ENCODE data around the gene RFFL.

The RFFL gene

GRCh38 chr17:35081638-35082037 lies 18.1 kb upstream of the RFFL start:
- no peak for DNase-seq (ENCODE audit: low read depth, low spot score)

DNA sequence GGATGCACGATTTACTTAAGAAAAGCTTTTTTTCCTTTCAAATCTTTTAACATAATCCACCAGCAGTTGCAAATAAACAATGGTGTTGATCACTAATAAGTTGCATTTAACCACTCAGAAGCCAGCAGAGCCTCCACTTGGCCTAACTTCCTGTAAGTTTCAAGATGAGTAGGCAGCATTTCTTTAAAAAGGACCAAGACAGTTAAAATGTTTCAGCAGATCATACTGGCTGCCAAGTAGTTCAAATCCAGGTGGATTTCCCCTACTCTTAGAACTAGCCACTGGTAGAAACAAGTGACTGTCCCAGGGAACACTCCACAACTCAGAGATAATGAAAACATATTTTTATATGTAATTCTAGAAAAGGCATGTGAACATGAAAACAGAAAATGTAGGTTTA lies 17.0 kb upstream of the RFFL start:
- DNase-seq (ENCODE audit: low read depth, low spot score), result no peak

GRCh38 chr17:35079547-35080423 lies 16.3 kb upstream of the RFFL start:
- DNase-seq (ENCODE audit: low read depth, low spot score), result no peak

- DNase-seq (ENCODE audit: low read depth, low spot score), result no peak
Observed at GRCh38 chr17:35076874-35077273, 13.4 kb upstream of the RFFL start.

DNA sequence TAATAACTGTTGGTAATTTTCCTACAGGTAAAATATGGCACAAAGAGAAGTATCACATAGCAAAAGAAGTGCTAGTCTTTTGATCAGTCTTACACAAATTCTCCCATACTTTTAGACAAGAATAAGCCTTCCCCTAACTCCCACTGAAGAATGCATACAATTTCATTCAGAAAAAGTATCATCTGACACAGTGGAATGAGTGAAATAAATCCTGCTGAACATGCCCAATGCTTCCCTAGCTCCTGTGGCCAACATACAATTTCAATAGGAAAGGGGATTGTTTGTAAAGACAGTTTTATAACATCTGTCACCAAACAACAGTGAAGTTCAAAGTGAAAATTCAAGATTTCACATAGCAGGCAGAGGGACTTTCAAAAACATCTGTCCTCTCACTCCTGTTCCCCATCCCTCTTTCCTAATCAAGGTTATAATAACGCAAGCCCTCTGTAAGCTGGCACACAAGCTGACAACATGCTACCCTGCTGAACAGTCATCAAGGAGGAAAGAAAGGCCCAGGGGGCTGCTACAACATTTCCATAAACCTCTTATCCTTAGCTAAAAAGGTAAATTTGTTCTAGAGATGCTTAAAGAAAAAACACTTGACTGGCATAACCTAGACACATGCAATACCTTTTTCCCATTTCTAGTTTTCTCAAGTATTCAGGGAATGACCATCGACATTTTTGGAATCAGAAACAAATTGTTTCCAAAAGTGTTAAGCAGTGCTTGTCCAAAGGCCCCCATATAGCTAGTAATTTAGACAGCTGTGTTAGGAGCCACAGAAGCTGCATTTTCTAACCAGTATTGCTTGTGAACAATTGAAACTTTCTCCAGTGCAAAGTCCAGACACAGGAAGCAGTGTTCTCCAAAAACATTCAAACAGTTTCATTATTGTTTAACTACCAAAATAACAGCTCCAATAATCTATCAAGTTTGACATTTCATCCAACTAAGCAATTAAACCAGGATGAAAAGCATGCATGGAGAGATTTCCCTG lies 11.5 kb upstream of the RFFL start:
- DNase-seq (ENCODE audit: low read depth, low spot score), result no peak

- no peak for DNase-seq (ENCODE audit: low read depth, low spot score)
Observed at GRCh38 chr17:35073991-35074627, 10.6 kb upstream of the RFFL start.

- no peak for DNase-seq (ENCODE audit: low read depth, low spot score)
Observed at GRCh38 chr17:35073183-35073790, 9.8 kb upstream of the RFFL start.

GRCh38 chr17:35069311-35069710 lies 5.8 kb upstream of the RFFL start:
- DNase-seq (ENCODE audit: low read depth, low spot score), result no peak

DNA sequence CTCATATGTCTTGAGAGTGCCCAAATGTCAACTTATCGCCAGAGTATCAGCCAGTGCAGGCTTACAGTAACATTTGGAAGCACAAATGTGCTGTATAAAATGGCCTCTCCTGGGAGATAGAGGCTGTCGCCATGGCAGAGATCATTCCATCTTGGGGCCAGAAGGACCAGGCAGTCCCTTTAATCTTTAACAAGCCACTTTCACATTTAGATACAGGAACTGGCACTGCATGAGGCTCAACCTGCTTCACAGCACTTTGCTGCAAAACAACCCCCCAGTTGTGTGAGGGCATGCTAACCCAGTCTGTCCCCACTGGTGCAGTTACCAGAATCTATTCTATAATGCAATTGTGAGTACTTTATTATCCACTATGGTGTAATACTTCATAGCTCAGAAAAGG lies 4.7 kb upstream of the RFFL start:
- DNase-seq (ENCODE audit: low read depth, low spot score), result no peak

- no peak for DNase-seq (ENCODE audit: low read depth, low spot score)
Observed at GRCh38 chr17:35065880-35066279, 2.4 kb upstream of the RFFL start.

DNA sequence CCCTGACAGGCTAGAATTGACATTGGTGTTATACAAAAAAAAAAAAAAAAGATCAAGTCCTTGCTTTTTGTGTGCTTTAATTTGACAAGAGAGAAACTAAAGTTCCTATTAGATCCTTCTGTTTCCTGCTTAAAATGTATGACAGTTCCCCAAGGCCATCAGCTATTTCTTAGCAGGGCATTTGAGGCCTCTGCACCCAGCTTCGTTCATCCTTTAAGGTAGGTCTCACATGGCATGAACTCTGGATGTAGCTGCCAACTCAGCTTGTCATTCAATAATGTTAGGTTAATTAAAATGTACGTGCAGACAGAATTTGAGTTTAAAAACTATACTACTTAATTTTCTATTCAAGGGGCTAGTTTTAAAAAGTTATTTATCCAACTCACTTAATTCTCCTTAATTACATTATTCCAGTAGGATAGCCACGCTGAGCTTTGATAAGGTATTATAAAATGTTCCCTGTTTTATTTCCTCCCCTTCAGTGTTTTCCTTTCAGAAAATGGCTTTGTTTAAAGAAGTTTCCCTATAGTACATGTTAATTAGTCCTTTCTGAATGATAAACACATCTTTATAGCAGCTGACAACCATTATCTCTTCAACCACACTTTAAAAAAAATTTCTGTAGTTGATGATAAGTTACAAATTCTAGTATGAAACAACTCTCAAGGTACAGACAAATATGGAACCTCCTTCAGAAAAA lies 1.2 kb upstream of the RFFL start:
- no peak for DNase-seq (ENCODE audit: low read depth, low spot score)

GRCh38 chr17:35062308-35062707 lies 1.2 kb downstream of the RFFL start:
- DNase-seq (ENCODE audit: low read depth, low spot score), result no peak

DNA sequence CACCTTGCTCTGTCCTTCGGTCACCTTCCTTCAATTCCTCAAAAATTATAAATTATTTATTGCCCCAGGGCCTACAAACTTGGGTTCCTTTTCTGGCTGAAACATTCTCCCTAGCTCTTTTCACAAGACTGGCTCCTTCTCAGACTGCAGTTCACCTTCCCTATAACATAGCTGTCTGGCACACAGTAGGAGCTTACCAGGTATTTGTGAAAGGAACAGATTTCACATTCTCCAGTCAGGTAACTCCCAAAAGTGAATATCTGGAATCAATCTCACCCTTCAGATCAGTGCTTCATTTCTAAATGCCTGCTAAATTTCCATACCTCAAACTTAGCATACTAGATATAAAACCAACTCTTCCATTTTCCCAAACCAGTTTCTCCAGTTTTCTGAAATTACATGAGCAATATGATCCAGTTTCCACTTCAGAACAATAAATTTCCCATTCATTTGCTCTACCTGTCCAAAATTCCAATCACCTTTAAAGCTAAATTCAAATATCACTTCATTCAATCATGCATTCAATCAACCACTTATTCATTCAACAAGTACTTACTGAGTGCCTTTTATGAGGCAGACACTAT lies 6.1 kb downstream of the RFFL start:
- DNase-seq (ENCODE audit: low read depth, low spot score), result no peak

GRCh38 chr17:35056013-35056412 lies 7.5 kb downstream of the RFFL start:
- DNase-seq (ENCODE audit: low read depth, low spot score), result peak; percentile 10

GRCh38 chr17:35053204-35053603 lies 10.3 kb downstream of the RFFL start:
- DNase-seq (ENCODE audit: low read depth, low spot score), result no peak

- DNase-seq (ENCODE audit: low read depth, low spot score), result no peak
Observed at GRCh38 chr17:35052780-35053179, 10.7 kb downstream of the RFFL start.

- DNase-seq (ENCODE audit: low read depth, low spot score), result no peak
Observed at GRCh38 chr17:35052241-35052610, 11.3 kb downstream of the RFFL start.

DNA sequence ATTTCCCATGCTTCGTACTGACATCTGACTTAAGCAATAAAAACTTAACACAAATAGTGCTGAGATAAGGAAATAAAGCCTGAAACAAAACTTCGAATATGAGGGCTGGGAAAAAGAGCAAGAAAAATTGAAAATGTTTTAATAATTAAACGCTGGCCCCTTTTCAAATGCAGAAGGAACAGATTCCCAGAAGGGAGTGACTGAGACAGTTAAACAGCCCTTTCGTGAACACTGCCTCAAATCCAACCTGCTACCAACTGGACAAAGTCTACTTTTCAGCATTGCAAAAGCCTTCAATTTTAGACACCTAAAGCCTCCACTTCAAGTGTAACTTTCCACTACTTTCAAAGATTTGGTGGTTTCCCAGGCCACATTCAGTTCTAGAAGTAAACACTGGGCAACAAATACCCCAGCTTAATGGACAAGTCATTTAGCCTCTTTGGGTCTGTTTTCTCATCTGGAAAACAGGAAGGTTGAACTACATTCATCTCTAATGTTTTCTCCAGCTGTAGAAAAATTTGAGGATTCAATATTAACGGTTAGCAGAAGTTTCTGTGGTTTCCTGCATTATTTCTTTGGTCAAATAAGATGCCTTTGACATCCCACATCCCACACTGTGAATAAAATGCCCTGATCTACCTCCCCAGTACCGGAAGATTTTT lies 11.8 kb downstream of the RFFL start:
- DNase-seq (ENCODE audit: low read depth, low spot score), result no peak

- no peak for DNase-seq (ENCODE audit: low read depth, low spot score)
Observed at GRCh38 chr17:35051183-35051578, 12.3 kb downstream of the RFFL start.

DNA sequence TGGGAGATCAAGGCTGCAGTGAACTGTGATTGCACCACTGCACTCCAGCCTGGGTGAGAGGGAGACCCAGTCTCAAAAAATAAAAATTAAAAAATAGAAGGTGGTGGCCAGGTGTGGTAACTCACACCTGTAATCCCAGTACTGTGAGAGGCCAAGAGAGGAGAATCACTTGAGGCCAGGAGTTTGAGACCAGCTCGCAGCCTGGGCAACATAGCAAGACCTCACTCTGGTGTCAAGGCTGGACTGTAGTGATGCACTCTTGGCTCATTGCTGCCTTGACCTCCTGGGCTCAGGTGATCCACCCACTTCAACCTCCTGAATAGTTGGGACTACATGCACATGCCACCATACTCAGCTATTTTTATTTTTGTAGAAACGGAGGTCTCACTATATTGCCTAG lies 13.3 kb downstream of the RFFL start:
- no peak for DNase-seq (ENCODE audit: low read depth, low spot score)
